ENCODE measurements around the gene LILRB5. TPM values are rescaled to one million over a fixed set of nuclear protein-coding genes. Genes with fewer than 3 reads are reported as not detected.

Gene LILRB5
- total and polyA plus RNA-seq, 2 of the 8 experiments (the other 6 are each of a cell fraction or from before 2014, with no cell fraction given) = 0.05 TPM; not detected in 1

DNA sequence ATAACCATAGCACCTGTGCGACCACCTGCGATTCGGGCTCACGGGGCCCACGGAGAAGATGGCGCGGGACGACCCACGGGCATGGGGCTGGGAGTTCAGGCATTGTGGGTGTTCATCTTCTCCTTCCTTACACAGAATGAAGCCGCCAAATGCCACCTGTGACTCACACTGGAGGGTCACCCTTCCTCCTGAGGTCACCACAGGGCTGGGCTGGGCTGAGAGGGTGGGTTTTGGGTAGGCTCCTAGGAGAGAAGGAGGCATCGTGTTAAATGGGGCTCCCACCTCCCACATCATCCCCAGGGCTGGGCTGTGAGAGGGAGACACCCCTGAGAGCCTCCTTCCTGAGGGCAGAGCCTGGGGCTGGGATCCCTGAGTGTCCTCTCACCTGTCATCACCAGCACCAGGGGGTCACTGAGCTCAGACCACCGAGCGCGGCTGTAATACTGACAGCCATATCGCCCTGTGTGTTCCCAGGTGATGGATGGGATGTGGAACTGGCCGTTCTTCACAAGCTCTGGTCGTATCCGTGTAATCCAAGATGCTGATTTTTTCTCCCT is 22.4 kb upstream of the LILRB5 start (continued):
- TF ChIP-seq, protein P1, sequence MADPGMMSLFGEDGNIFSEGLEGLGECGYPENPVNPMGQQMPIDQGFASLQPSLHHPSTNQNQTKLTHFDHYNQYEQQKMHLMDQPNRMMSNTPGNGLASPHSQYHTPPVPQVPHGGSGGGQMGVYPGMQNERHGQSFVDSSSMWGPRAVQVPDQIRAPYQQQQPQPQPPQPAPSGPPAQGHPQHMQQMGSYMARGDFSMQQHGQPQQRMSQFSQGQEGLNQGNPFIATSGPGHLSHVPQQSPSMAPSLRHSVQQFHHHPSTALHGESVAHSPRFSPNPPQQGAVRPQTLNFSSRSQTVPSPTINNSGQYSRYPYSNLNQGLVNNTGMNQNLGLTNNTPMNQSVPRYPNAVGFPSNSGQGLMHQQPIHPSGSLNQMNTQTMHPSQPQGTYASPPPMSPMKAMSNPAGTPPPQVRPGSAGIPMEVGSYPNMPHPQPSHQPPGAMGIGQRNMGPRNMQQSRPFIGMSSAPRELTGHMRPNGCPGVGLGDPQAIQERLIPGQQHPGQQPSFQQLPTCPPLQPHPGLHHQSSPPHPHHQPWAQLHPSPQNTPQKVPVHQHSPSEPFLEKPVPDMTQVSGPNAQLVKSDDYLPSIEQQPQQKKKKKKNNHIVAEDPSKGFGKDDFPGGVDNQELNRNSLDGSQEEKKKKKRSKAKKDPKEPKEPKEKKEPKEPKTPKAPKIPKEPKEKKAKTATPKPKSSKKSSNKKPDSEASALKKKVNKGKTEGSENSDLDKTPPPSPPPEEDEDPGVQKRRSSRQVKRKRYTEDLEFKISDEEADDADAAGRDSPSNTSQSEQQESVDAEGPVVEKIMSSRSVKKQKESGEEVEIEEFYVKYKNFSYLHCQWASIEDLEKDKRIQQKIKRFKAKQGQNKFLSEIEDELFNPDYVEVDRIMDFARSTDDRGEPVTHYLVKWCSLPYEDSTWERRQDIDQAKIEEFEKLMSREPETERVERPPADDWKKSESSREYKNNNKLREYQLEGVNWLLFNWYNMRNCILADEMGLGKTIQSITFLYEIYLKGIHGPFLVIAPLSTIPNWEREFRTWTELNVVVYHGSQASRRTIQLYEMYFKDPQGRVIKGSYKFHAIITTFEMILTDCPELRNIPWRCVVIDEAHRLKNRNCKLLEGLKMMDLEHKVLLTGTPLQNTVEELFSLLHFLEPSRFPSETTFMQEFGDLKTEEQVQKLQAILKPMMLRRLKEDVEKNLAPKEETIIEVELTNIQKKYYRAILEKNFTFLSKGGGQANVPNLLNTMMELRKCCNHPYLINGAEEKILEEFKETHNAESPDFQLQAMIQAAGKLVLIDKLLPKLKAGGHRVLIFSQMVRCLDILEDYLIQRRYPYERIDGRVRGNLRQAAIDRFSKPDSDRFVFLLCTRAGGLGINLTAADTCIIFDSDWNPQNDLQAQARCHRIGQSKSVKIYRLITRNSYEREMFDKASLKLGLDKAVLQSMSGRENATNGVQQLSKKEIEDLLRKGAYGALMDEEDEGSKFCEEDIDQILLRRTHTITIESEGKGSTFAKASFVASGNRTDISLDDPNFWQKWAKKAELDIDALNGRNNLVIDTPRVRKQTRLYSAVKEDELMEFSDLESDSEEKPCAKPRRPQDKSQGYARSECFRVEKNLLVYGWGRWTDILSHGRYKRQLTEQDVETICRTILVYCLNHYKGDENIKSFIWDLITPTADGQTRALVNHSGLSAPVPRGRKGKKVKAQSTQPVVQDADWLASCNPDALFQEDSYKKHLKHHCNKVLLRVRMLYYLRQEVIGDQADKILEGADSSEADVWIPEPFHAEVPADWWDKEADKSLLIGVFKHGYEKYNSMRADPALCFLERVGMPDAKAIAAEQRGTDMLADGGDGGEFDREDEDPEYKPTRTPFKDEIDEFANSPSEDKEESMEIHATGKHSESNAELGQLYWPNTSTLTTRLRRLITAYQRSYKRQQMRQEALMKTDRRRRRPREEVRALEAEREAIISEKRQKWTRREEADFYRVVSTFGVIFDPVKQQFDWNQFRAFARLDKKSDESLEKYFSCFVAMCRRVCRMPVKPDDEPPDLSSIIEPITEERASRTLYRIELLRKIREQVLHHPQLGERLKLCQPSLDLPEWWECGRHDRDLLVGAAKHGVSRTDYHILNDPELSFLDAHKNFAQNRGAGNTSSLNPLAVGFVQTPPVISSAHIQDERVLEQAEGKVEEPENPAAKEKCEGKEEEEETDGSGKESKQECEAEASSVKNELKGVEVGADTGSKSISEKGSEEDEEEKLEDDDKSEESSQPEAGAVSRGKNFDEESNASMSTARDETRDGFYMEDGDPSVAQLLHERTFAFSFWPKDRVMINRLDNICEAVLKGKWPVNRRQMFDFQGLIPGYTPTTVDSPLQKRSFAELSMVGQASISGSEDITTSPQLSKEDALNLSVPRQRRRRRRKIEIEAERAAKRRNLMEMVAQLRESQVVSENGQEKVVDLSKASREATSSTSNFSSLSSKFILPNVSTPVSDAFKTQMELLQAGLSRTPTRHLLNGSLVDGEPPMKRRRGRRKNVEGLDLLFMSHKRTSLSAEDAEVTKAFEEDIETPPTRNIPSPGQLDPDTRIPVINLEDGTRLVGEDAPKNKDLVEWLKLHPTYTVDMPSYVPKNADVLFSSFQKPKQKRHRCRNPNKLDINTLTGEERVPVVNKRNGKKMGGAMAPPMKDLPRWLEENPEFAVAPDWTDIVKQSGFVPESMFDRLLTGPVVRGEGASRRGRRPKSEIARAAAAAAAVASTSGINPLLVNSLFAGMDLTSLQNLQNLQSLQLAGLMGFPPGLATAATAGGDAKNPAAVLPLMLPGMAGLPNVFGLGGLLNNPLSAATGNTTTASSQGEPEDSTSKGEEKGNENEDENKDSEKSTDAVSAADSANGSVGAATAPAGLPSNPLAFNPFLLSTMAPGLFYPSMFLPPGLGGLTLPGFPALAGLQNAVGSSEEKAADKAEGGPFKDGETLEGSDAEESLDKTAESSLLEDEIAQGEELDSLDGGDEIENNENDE (IDR thresholded peaks at IDR 0.05; ENCODE audit: insufficient replicate concordance, low read length) = no peak
- TF ChIP-seq, protein P2, sequence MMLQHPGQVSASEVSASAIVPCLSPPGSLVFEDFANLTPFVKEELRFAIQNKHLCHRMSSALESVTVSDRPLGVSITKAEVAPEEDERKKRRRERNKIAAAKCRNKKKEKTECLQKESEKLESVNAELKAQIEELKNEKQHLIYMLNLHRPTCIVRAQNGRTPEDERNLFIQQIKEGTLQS (IDR thresholded peaks at IDR 0.05; ENCODE audit: insufficient read depth, low read depth, low read length) = no peak
- no peak for TF ChIP-seq POLR2A (IDR thresholded peaks at IDR 0.05; ENCODE audit: control extremely low read depth in 1 of 2, low read depth in 2 of 2, low read length in 2 of 2)
- no peak for TF ChIP-seq ASH2L (IDR thresholded peaks at IDR 0.05; ENCODE audit: low read length)
- TF ChIP-seq BRCA1 (IDR thresholded peaks at IDR 0.05; ENCODE audit: low read depth, low read length) = no peak
- no peak for TF ChIP-seq RNF2 (IDR thresholded peaks at IDR 0.05; ENCODE audit: borderline replicate concordance, low read depth, low read length, missing control alignments, poor library complexity, severe bottlenecking)
- no peak for TF ChIP-seq CBX5 (IDR thresholded peaks at IDR 0.05; ENCODE audit: low read depth, low read length)

All from H1 (cell line).